NCI-H524 treated with DMSO at 0.1 percent for 48 hours (cell line): ENCODE measurements around the gene CDKN2B.
A peak's percentile ranks its signal among the peaks of the same experiment; 100 is the strongest.

Experiments
- DNase-seq: peaks from one replicate; lab custom pipeline; 2025; lab: John Stamatoyannopoulos, UW

The CDKN2B gene

GRCh38 chr9:22033012-22033630, 24.0 kb upstream of the CDKN2B start:
- DNase-seq = no peak

GRCh38 chr9:22031655-22032411, 22.7 kb upstream of the CDKN2B start:
- no peak for DNase-seq

- DNase-seq = no peak
These were observed 21.0 kb upstream of the CDKN2B start for GRCh38 chr9:22030101-22030598.

GRCh38 chr9:22029231-22029630, 20.1 kb upstream of the CDKN2B start:
- no peak for DNase-seq

GRCh38 chr9:22028394-22028793, 19.3 kb upstream of the CDKN2B start:
- DNase-seq = no peak

- DNase-seq = no peak
These were observed 17.6 kb upstream of the CDKN2B start for GRCh38 chr9:22026696-22027095.

GRCh38 chr9:22022396-22022795, 13.3 kb upstream of the CDKN2B start:
- no peak for DNase-seq

GRCh38 chr9:22010866-22011625, 1.9 kb upstream of the CDKN2B start:
- no peak for DNase-seq

- DNase-seq = no peak
These were observed 382 bp upstream of the CDKN2B start for GRCh38 chr9:22009506-22009867.

- no peak for DNase-seq
These were observed 755 bp downstream of the CDKN2B start for GRCh38 chr9:22008384-22008716.

- no peak for DNase-seq
These were observed 3.2 kb downstream of the CDKN2B start for GRCh38 chr9:22005702-22006606.

- DNase-seq = no peak
These were observed 3.9 kb downstream of the CDKN2B start for GRCh38 chr9:22005021-22005701.

- DNase-seq = no peak
These were observed 7.1 kb downstream of the CDKN2B start for GRCh38 chr9:22002038-22002437.

- DNase-seq = no peak
These were observed 11.1 kb downstream of the CDKN2B start for GRCh38 chr9:21998026-21998425.

GRCh38 chr9:21997480-21997879, 11.6 kb downstream of the CDKN2B start:
- no peak for DNase-seq

- no peak for DNase-seq
These were observed 12.2 kb downstream of the CDKN2B start for GRCh38 chr9:21996858-21997257.

GRCh38 chr9:21996438-21996837, 12.7 kb downstream of the CDKN2B start:
- peak; percentile 28 for DNase-seq

- DNase-seq = no peak
These were observed 13.3 kb downstream of the CDKN2B start for GRCh38 chr9:21995666-21996398.

GRCh38 chr9:21995006-21995665, 14.0 kb downstream of the CDKN2B start:
- no peak for DNase-seq

- DNase-seq = peak; percentile 64
These were observed 14.5 kb downstream of the CDKN2B start, which contains the start of gene CDKN2B-AS1 for GRCh38 chr9:21994556-21995005. CDKN2B-AS1 (plus strand) TSS chr9:21994791.
